OCI-LY3 (cell line): ENCODE measurements around the gene HTT.

Source experiments
- H2AFZ ChIP-seq: fragments of 200-600, 300-600 bp; shearing (Covaris generic); 2 replicates; pipeline ENCODE4 v1.6.0; 2014; ENCODE audit warnings: antibody characterized with exemption, low read depth, low read length
- H3K27ac ChIP-seq: fragments of 200-600, 300-600 bp; sonication (generic); 2 replicates; pipeline ENCODE4 v1.5.1; 2014; ENCODE audit warnings: mild to moderate bottlenecking, low read length, moderate library complexity, mixed read lengths
- H3K27me3 ChIP-seq: fragments of 200-600, 300-600 bp; sonication (generic); 2 replicates; pipeline ENCODE4 v1.6.1; 2014; ENCODE audit warnings: low read depth, low read length, mixed read lengths
- H3K36me3 ChIP-seq: fragments of 200-600, 300-600 bp; sonication (generic); replicated peaks from 2 replicates; pipeline ENCODE3; 2014; ENCODE audit warnings: low read depth, low read length, mixed read lengths
- H3K4me1 ChIP-seq: fragments of 300-600, 200-600 bp; sonication (generic); 2 replicates; pipeline ENCODE4 v1.6.1; 2014; ENCODE audit warnings: low read length, mixed read lengths
- H3K4me2 ChIP-seq: fragments of 200-600, 300-600 bp; sonication (generic); 2 replicates; pipeline ENCODE4 v1.6.1; 2014; ENCODE audit warnings: low read length, mixed read lengths
- H3K4me3 ChIP-seq: fragments of 300-600, 200-600 bp; sonication (generic); 2 replicates; pipeline ENCODE4 v1.5.1; 2014; ENCODE audit warnings: antibody characterized with exemption, mild to moderate bottlenecking, low read length, moderate library complexity
- H3K79me2 ChIP-seq: fragments of 300-600, 200-600 bp; shearing (Covaris generic); 2 replicates; pipeline ENCODE4 v1.6.1; 2014; ENCODE audit warnings: mild to moderate bottlenecking, low read length, mixed read lengths
- H3K9ac ChIP-seq: fragments of 300-600, 200-600 bp; shearing (Covaris generic); 2 replicates; pipeline ENCODE4 v1.6.0; 2014; ENCODE audit warnings: mild to moderate bottlenecking, low read length, moderate library complexity
- H3K9me3 ChIP-seq: fragments of 200-600, 300-600 bp; shearing (Covaris generic); 2 replicates; pipeline ENCODE4 v1.6.1; 2014; ENCODE audit warnings: low read length, mixed read lengths; ENCODE audit not compliant: insufficient read depth
- H4K20me1 ChIP-seq: fragments of 200-600, 300-600 bp; sonication (generic); 2 replicates; pipeline ENCODE4 v1.6.1; 2016; ENCODE audit warnings: low read length, mixed read lengths; ENCODE audit not compliant: insufficient read depth
- CTCF ChIP-seq: fragments of 200-600, 300-600 bp; sonication (generic); IDR thresholded peaks from 2 replicates; pipeline ENCODE4 v1.5.1; 2014; ENCODE audit warnings: antibody characterized with exemption, low read length, low read depth
- EZH2phosphoT487 ChIP-seq: fragments of 200-600 bp; shearing (Covaris generic); IDR thresholded peaks from 2 replicates; pipeline ENCODE4 v1.6.1; 2018; ENCODE audit warnings: antibody characterized with exemption, mixed run types, low read depth

The HTT gene

GRCh38 chr4:3039706-3040366 is 34.6 kb upstream of the HTT start:
- TF ChIP-seq EZH2phosphoT487 (no peak), CTCF (no peak)
- Histone ChIP-seq H3K4me3 (no peak overlapping the region), H3K36me3 (no peaks in the 10 kb centered on the region), H3K79me2 (no peaks in the 10 kb centered on the region), H3K27ac (no peak overlapping the region), H3K9ac (no peak overlapping the region), H3K27me3 (peaks cover 39% of the 10 kb centered on the region), H4K20me1 (no peaks in the 10 kb centered on the region), H3K4me2 (0 out of 2 replicates have a peak overlapping the region, but pooled peaks have one; percentile 11), H3K9me3 (no peaks in the 10 kb centered on the region), H2AFZ (no peak overlapping the region), H3K4me1 (peaks cover 52% of the 10 kb centered on the region)

- H2AFZ ChIP-seq, result peak overlapping the region; percentile 84
- peak overlapping the region; percentile 60 for H3K9ac ChIP-seq
- H3K27ac ChIP-seq, result no peak overlapping the region
- TF ChIP-seq EZH2phosphoT487 (no peak), CTCF (no peak)
- peak overlapping the region; percentile 83 for H3K4me3 ChIP-seq
- peaks cover 52% of the 10 kb centered on the region for H3K4me1 ChIP-seq
- H3K27me3 ChIP-seq, result peaks cover 36% of the 10 kb centered on the region
- H3K79me2 ChIP-seq, result no peaks in the 10 kb centered on the region
- no peaks in the 10 kb centered on the region for H3K9me3 ChIP-seq
- H3K36me3 ChIP-seq, result no peaks in the 10 kb centered on the region
- H3K4me2 ChIP-seq, result peak overlapping the region; percentile 94
- no peaks in the 10 kb centered on the region for H4K20me1 ChIP-seq
Observed at GRCh38 chr4:3040452-3041191, 33.9 kb upstream of the HTT start.

- peaks cover 30% of the 10 kb centered on the region for H3K27me3 ChIP-seq
- H3K4me2 ChIP-seq, result peak overlapping the region; percentile 94
- H3K27ac ChIP-seq, result no peak overlapping the region
- H3K9ac ChIP-seq, result peak overlapping the region; percentile 60
- H3K4me3 ChIP-seq, result peak overlapping the region; percentile 83
- no peak for TF ChIP-seq EZH2phosphoT487
- no peak for TF ChIP-seq CTCF
- H3K4me1 ChIP-seq, result peaks cover 52% of the 10 kb centered on the region
- H3K79me2 ChIP-seq, result no peaks in the 10 kb centered on the region
- no peaks in the 10 kb centered on the region for H3K9me3 ChIP-seq
- no peaks in the 10 kb centered on the region for H4K20me1 ChIP-seq
- H3K36me3 ChIP-seq, result no peaks in the 10 kb centered on the region
- H2AFZ ChIP-seq, result peak overlapping the region; percentile 84
Observed at GRCh38 chr4:3041192-3042142, 33.0 kb upstream of the HTT start.

- Histone ChIP-seq H3K9ac (peak overlapping the region; percentile 60), H3K27me3 (peaks cover 26% of the 10 kb centered on the region), H3K9me3 (no peaks in the 10 kb centered on the region), H3K79me2 (no peaks in the 10 kb centered on the region), H3K4me2 (peak overlapping the region; percentile 94), H3K4me1 (peaks cover 48% of the 10 kb centered on the region), H3K27ac (no peak overlapping the region), H4K20me1 (no peaks in the 10 kb centered on the region), H2AFZ (peak overlapping the region; percentile 84), H3K4me3 (peak overlapping the region; percentile 83), H3K36me3 (no peaks in the 10 kb centered on the region)
- TF ChIP-seq CTCF (no peak), EZH2phosphoT487 (no peak)
Observed at GRCh38 chr4:3042226-3042625, 32.3 kb upstream of the HTT start.
